HG03097 (cell line): ENCODE data around the gene SEMA6A.
A peak's percentile ranks its signal among the peaks of the same experiment; 100 is the strongest.
"Not testable (repeated sequence)": the region's sequence is repeated elsewhere in the genome, so short reads cannot be mapped to it uniquely, and the experiment has no call there.

Experiments
- ATAC-seq: cut with Tn5 transposase; IDR thresholded peaks from one replicate; pipeline ENCODE4 v1.9.1; 2021; ENCODE audit not compliant: unreplicated experiment, low FRiP score

Gene SEMA6A

DNA sequence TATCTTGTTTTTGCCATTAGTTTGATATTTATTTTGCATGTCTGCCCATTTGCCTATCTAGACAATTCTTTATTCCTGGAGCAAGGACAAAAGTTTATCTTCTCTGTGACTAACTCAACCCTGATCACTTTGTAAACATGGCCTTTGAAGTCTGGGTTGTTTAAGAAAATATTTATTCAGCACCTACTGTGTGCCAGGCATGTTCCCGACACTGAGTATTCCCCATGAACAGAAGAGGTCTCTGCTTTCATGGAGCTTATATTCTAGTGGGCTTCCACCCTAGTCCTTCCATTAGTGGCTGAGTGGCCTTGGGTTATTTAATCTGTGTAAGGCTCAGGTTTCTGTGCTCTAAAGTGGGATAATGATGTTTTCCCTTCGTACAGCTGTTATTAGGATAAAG, 49.7 kb downstream of the SEMA6A start:
- ATAC-seq, result no peak

DNA sequence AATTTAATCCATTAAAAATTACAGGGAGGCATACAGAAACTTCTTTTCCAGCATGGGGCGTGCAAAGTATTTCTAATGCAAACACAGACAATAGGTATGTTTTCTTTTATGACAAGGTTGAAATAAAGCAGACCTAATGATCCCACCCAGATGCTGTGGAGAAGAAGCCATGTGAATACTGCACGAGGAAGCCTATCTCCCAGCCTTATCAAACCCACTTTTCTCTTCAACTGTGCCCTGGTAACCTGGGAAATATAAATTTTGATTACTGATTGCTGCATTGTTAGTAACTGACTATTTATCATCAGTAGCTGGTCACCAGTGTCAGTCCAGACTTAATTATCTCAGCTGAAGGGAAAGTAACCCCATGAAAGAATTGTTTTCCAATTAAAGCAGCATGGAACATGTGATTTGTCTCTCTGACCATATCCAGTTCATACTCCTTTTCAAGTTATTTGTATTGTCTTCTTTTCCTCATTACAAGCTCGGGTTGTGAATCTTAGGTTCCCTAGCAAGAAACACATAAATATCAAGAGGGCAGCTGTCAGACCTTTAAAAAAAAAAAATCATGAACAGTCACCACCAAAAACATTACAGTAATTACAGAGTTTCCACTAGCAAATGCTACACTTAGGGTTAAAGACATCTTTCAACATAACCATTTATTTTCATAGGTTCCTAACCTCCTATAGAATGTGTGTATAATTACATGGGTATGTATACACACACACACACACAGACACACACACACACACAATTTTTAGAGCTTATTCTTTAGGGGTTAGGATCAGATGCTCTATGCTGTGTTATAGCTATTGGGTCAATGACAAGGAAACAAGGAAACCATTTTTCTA, 50.3 kb downstream of the SEMA6A start:
- no peak for ATAC-seq

GRCh38 chr5:116523182-116523581, 51.4 kb downstream of the SEMA6A start:
- not testable (repeated sequence) for ATAC-seq

- ATAC-seq, result no peak
Observed at GRCh38 chr5:116522356-116523136, 52.1 kb downstream of the SEMA6A start.

- peak; percentile 70 for ATAC-seq
Observed at GRCh38 chr5:116521173-116521872, 53.3 kb downstream of the SEMA6A start.

- no peak for ATAC-seq
Observed at GRCh38 chr5:116520771-116521170, 53.9 kb downstream of the SEMA6A start.

- no peak for ATAC-seq
Observed at GRCh38 chr5:116518423-116518822, 56.2 kb downstream of the SEMA6A start.

DNA sequence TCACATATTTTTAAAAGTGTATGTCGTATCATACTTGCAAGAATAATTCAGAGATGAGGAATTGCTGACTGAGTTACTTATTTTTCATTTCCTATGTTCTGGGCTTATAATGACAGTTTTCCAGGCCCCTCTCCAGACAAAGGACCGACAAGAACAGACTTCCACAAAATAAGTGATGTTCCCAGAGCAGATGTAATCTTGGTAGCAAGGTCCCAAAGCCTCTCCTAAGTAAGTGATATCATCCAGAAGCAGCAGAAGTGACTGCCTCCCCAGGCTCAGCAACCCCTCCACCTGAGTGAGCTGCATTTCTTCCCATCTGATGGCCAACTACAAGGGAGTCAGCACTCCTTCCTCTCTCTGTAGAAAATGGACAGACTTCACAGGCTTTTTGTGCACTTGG, 57.1 kb downstream of the SEMA6A start:
- ATAC-seq, result no peak

GRCh38 chr5:116516021-116516420, 58.6 kb downstream of the SEMA6A start:
- no peak for ATAC-seq

- no peak for ATAC-seq
Observed at GRCh38 chr5:116514421-116514970, 60.1 kb downstream of the SEMA6A start.

DNA sequence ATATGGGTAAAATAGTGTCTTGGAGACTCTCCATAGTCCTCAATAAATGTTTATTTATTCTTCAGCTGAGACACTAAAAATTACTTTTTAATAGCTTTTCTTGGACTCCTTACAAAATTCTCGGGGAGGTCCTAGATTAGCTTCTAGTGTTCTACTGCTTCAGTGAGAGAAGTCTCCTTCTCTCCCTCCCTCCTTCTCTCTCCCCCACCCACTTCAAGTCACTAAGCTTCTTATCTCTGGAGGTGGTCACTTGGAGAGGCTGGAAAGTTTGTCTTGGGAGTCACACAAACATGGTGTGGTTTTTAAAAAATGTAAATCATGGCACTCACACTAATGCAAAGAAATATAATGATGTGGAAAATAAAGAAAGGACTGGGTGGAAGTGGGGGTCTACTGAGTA, 64.1 kb downstream of the SEMA6A start:
- ATAC-seq, result no peak

DNA sequence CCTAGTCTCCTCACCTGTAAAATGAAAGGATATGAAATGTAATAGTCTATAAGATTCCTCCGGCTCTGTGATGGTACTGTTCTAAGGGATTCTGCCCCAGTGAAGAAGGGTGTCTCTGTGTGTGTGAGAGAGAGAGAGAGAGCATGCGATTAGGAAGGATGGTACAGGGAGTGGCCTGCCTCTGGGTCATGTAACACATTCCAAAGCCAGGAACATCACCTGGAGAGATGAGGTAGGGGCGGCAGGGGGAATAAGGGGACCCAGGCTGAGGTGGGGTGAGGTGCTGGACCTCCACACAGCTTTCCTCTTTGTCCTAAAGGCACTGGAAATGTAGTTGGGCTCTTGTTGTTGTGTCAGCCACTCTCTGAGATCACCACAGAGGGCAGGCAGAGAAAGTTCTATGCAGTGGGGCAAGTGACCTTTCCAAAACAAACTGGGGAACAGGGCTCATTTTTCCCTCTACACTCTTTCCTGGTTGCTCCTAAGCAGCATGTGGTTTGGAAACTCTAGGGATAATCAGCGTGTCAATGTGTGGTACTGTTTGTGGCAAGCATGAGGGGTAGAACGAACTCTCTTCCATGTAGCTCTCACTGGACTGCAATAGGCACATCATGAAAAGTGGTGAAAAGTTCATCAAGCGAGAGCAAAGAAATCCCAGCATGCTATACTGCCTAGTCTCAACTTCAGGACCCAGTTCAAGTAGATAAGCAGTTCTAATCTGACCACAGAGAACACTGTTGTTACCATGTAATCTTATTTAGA, 65.0 kb downstream of the SEMA6A start:
- ATAC-seq, result no peak

GRCh38 chr5:116508835-116509234, 65.8 kb downstream of the SEMA6A start:
- no peak for ATAC-seq

- no peak for ATAC-seq
Observed at GRCh38 chr5:116507941-116508655, 66.5 kb downstream of the SEMA6A start.

GRCh38 chr5:116507051-116507537, 67.5 kb downstream of the SEMA6A start:
- no peak for ATAC-seq

GRCh38 chr5:116506488-116506887, 68.1 kb downstream of the SEMA6A start:
- ATAC-seq, result no peak

- no peak for ATAC-seq
Observed at GRCh38 chr5:116504593-116505166, 69.9 kb downstream of the SEMA6A start.

DNA sequence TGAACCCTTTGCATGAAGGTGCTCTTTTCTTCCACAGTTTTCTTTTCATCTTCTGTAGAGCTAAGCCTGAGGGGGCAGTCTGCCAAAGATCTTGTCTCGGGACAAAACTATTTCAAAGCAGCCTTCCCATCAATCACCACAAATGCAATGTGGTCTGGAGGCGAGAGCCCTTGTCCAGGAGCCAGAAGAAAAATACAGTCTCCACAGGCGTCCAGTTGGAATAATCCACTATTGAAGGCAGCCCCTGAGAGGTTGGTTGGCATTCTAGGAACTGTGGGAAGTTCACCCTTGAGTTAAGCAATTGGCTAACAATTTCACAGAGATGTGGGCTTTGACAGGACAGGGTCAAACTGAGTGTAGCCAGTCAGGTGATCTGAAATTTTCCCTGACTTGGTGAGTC, 72.0 kb downstream of the SEMA6A start:
- ATAC-seq, result no peak

GRCh38 chr5:116502138-116502537, 72.5 kb downstream of the SEMA6A start:
- ATAC-seq, result no peak
